Measurements from ENCODE around the gene C1QTNF9. TPM values are rescaled to one million over a fixed set of nuclear protein-coding genes. Genes with fewer than 3 reads are reported as not detected.

Gene C1QTNF9
- total RNA-seq, 3 donors from 2014 or later: 0.38 to 0.54 TPM; not detected in 1

DNA sequence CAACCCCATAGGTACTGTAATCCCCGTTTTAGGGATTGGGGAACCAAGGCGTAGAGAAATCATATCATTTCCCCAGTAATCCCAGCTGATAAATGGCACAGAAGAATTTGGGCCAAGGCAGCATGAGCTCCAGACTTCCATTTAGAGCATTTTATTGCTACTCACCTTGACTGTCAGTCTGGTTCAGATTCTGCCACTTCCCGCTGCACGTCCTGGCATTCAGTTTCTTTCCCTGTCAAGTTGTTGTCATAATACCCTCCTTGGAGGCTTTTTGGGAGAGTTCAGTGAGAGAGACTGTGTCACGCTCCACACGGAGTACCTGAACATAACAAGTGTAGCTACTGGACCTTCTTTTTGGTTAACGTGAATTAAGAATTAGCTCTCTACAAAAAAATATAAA is 7.5 kb upstream of the C1QTNF9 start:
- TF ChIP-seq, protein P1, sequence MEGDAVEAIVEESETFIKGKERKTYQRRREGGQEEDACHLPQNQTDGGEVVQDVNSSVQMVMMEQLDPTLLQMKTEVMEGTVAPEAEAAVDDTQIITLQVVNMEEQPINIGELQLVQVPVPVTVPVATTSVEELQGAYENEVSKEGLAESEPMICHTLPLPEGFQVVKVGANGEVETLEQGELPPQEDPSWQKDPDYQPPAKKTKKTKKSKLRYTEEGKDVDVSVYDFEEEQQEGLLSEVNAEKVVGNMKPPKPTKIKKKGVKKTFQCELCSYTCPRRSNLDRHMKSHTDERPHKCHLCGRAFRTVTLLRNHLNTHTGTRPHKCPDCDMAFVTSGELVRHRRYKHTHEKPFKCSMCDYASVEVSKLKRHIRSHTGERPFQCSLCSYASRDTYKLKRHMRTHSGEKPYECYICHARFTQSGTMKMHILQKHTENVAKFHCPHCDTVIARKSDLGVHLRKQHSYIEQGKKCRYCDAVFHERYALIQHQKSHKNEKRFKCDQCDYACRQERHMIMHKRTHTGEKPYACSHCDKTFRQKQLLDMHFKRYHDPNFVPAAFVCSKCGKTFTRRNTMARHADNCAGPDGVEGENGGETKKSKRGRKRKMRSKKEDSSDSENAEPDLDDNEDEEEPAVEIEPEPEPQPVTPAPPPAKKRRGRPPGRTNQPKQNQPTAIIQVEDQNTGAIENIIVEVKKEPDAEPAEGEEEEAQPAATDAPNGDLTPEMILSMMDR (IDR thresholded peaks at IDR 0.05): no peak
- DNase-seq (no peak), ATAC-seq (no peak)
- H3K36me3 ChIP-seq (ENCODE audit: low read depth): no peaks in the 10 kb centered on the region
- H3K4me3 ChIP-seq: no peak overlapping the region
- intact Hi-C loops (cut with DNase I, micrococcal nuclease): no loop called here
- no peaks in the 10 kb centered on the region for H3K9me3 ChIP-seq
- H3K4me1 ChIP-seq (ENCODE audit: low read depth): no peaks in the 10 kb centered on the region

DNA sequence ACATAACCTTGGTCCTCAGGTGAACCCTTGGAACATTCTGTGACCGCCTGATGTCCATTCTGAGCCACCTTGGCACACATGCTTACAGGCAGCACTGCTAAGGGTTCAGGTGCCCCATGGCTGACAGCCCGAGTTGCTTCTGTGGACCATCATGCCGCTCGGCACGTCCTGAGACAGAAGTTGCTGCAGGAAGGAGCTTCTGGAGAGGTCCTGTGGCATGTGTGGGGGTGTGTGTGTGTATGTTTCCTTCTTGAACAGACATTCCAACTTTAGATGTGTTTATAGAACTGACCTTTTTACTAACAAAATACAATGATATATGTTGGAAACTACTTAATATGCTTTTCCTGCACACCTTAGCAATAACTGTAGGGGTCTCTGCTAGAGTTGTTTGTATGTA is 4.8 kb upstream of the C1QTNF9 start:
- Histone ChIP-seq H3K36me3 (ENCODE audit: low read depth) (no peaks in the 10 kb centered on the region), H3K4me1 (ENCODE audit: low read depth) (no peaks in the 10 kb centered on the region), H3K4me3 (no peak overlapping the region), H3K9me3 (no peaks in the 10 kb centered on the region)
- ATAC-seq: no peak
- TF ChIP-seq, protein P1 (IDR thresholded peaks at IDR 0.05): no peak
- intact Hi-C loops (cut with DNase I, micrococcal nuclease): no loop called here
- DNase-seq: no peak

DNA sequence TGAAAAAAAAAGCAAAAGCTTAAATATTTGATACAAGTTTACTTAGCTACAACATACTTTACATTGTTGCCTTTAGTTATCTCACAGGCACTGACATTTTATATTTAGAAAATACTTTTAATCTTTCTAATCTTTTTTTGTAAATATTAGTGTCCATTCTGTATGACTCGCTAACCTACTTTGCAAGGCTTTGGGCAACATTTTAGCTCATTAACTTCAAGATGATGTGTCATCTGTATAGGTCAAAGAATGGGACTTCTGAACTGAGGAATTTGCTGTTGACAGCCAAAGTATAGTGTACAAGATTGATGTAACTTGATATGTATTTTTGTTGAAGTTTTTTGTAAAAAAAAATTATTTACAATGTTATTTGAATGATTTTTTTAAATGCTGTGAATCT is 2.7 kb upstream of the C1QTNF9 start:
- H3K9me3 ChIP-seq: no peaks in the 10 kb centered on the region
- H3K36me3 ChIP-seq (ENCODE audit: low read depth): no peaks in the 10 kb centered on the region
- no peak for ATAC-seq
- TF ChIP-seq, protein P1 (IDR thresholded peaks at IDR 0.05): no peak
- no peak overlapping the region for H3K4me3 ChIP-seq
- intact Hi-C loops (cut with DNase I, micrococcal nuclease): no loop called here
- no peaks in the 10 kb centered on the region for H3K4me1 ChIP-seq (ENCODE audit: low read depth)
- no peak for DNase-seq

DNA sequence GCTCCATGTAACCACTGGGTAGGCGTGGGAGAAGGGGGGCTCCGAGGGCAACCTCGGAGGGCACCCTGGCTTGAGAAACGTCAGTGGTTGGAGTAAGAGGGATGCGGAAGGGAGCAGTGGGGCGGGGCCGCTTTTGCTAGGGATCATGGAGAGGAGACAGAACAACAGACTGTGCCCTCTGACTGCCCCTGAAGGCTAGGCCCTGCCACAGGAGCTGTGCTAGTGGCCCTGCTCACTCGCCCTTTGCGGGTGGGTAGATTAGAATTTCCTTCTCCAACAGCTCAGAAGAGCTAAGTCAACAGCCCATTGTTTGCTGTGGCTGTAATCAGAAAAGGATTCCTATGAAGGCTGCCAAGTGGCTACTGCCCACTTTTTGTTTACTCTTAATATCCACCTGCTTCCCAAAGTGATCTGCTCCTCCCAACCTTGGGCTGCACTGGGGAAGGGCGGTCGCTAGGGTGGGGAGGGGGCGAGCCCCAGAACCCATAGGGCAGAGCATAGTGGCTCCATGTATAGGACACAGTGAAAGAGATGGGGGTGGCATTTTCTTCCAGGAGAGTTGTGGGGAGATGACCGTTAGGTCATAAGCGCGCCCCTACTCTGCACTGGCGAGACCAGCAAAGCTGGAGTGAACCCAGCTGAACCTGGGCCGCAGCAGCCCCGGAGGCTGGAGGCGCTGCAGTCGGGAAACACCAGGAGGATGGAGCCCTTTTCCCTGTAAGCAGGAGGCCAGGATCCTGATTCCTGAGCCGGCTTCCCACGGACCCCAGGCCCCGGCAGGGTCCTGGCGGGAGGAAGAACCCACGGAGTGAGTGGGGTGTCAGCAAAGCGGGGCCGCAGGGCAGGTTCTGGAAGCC is 1.9 kb upstream of the C1QTNF9 start:
- no peaks in the 10 kb centered on the region for H3K9me3 ChIP-seq
- peak; percentile 79 for ATAC-seq
- peak; percentile 49 to 56 (median 56) for DNase-seq
- no peaks in the 10 kb centered on the region for H3K4me1 ChIP-seq (ENCODE audit: low read depth)
- intact Hi-C loops (cut with DNase I, micrococcal nuclease): no loop called here
- no peak overlapping the region for H3K4me3 ChIP-seq
- TF ChIP-seq, protein P1 (IDR thresholded peaks at IDR 0.05): no peak
- H3K36me3 ChIP-seq (ENCODE audit: low read depth): no peaks in the 10 kb centered on the region

DNA sequence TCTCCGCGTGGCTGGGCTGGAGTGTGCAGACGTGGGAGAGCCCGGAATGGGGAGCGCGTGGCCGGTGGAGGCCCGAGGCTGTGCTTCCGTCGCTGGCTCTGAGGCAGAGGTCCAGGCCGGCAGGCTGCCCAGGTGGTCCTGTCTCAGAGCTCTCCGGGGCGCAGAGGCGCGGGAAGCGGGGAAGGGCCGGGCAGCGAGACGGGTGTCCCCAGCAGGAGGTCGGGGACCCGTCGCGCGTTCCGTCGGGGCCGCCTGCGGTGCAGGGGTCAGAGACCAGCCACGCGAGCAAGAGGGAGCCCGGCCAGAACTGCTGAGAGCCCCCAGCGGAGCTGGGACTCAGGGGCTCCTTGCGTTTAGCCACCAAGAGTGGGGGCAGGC is 1.3 kb upstream of the C1QTNF9 start:
- Histone ChIP-seq H3K4me3 (no peak overlapping the region), H3K4me1 (ENCODE audit: low read depth) (no peaks in the 10 kb centered on the region), H3K36me3 (ENCODE audit: low read depth) (no peaks in the 10 kb centered on the region), H3K9me3 (no peaks in the 10 kb centered on the region)
- TF ChIP-seq, protein P1 (IDR thresholded peaks at IDR 0.05): no peak
- intact Hi-C loops (cut with DNase I, micrococcal nuclease): no loop called here
- DNase-seq (no peak), ATAC-seq (peak; percentile 39)
